Neural cell (in vitro differentiated cells): ENCODE data around the gene SRC. TPM values are rescaled to one million over a fixed set of nuclear protein-coding genes. Genes with fewer than 3 reads are reported as not detected.

Experiments used
- H2AFZ ChIP-seq: fragments of 200-600, 300-800 bp; sonication (generic), shearing (Covaris generic); 2 replicates; pipeline ENCODE4 v1.6.0; 2014; ENCODE audit warnings: low read depth, mild to moderate bottlenecking, antibody characterized with exemption, low read length, moderate library complexity
- H3F3A ChIP-seq: fragments of 200-600 bp; shearing (Covaris generic); 2 replicates; pipeline ENCODE4 v1.6.1; 2016; ENCODE audit warnings: mild to moderate bottlenecking, moderate library complexity, mixed read lengths, antibody characterized with exemption, low read length; ENCODE audit not compliant: insufficient read depth, poor library complexity, severe bottlenecking
- H3K27ac ChIP-seq: fragments of 200-600, 300-800 bp; sonication (generic), shearing (Covaris generic); 2 replicates; pipeline ENCODE4 v1.5.1; 2014; ENCODE audit warnings: mild to moderate bottlenecking, low read length, moderate library complexity
- H3K27me3 ChIP-seq: fragments of 300-800, 200-600 bp; sonication (generic), shearing (Covaris generic); 2 replicates; pipeline ENCODE4 v1.6.0; 2014; ENCODE audit warnings: mild to moderate bottlenecking, low read depth, low read length, moderate library complexity; ENCODE audit not compliant: insufficient read depth
- H3K36me3 ChIP-seq: fragments of 300-800, 200-600 bp; sonication (generic), shearing (Covaris generic); 2 replicates; pipeline ENCODE4 v1.5.1; 2014; ENCODE audit warnings: mild to moderate bottlenecking, antibody characterized with exemption, low read length, moderate library complexity; ENCODE audit not compliant: insufficient read depth
- H3K4me2 ChIP-seq: fragments of 300-800, 200-600 bp; sonication (generic), shearing (Covaris generic); 2 replicates; pipeline ENCODE4 v1.6.0; 2014; ENCODE audit warnings: mild to moderate bottlenecking, low read length
- H3K4me3 ChIP-seq: fragments of 300-800, 200-600 bp; sonication (generic), shearing (Covaris generic); 2 replicates; pipeline ENCODE4 v1.5.1; 2014; ENCODE audit warnings: mild to moderate bottlenecking, low read length, moderate library complexity
- H3K79me2 ChIP-seq: fragments of 200-600 bp; shearing (Covaris generic); replicated peaks from 2 replicates; pipeline ENCODE4 v1.6.0; 2014; ENCODE audit warnings: mild to moderate bottlenecking, low read length, moderate library complexity; ENCODE audit not compliant: insufficient read depth
- H3K9ac ChIP-seq: fragments of 300-800, 200-600 bp; sonication (generic), shearing (Covaris generic); 2 replicates; pipeline ENCODE4 v1.6.1; 2016; ENCODE audit warnings: mild to moderate bottlenecking, low read length, mixed read lengths
- H3K9me2 ChIP-seq: fragments of 200-600 bp; shearing (Covaris generic); 2 replicates; pipeline ENCODE4 v1.6.1; 2016; ENCODE audit warnings: mild to moderate bottlenecking, low read length, mixed read lengths; ENCODE audit not compliant: insufficient read depth
- H3K9me3 ChIP-seq: fragments of 200-600, 300-800 bp; sonication (generic), shearing (Covaris generic); 2 replicates; pipeline ENCODE4 v1.6.1; 2016; ENCODE audit warnings: mild to moderate bottlenecking, mixed run types, low read length, moderate library complexity, mixed read lengths
- H4K20me1 ChIP-seq: fragments of 200-600 bp; shearing (Covaris generic); 2 replicates; pipeline ENCODE4 v1.6.1; 2016; ENCODE audit warnings: mild to moderate bottlenecking, mixed run types; ENCODE audit not compliant: insufficient read depth
- CTCF ChIP-seq: fragments of 450-650 bp; IDR thresholded peaks from 2 replicates; pipeline ENCODE4 v1.5.1; 2014; ENCODE audit warnings: antibody characterized with exemption, mild to moderate bottlenecking, moderate library complexity; ENCODE audit not compliant: poor library complexity, severe bottlenecking
- EP300 ChIP-seq: fragments of 450-650 bp; conservative IDR thresholded peaks from 2 replicates; pipeline ENCODE4 v1.6.1; 2014; ENCODE audit warnings: antibody characterized with exemption, mild to moderate bottlenecking, moderate library complexity; ENCODE audit not compliant: poor library complexity, severe bottlenecking
- EZH2 ChIP-seq: fragments of 200-600, 300-800 bp; shearing (Covaris generic), sonication (generic); IDR thresholded peaks from 2 replicates; pipeline ENCODE4 v1.6.1; 2014; ENCODE audit warnings: antibody characterized with exemption, low read length, borderline replicate concordance, mild to moderate bottlenecking; ENCODE audit not compliant: insufficient read depth, poor library complexity, severe bottlenecking
- MXI1 ChIP-seq: fragments of 450-650 bp; conservative IDR thresholded peaks from 2 replicates; pipeline ENCODE4 v1.6.1; 2014; ENCODE audit warnings: antibody characterized with exemption, mild to moderate bottlenecking; ENCODE audit not compliant: poor library complexity, severe bottlenecking
- POLR2AphosphoS5 ChIP-seq: IDR thresholded peaks from 2 replicates; pipeline ENCODE4 v1.6.1; 2012
- RAD21 ChIP-seq: fragments of 450-650 bp; conservative IDR thresholded peaks from 2 replicates; pipeline ENCODE4 v1.6.1; 2014; ENCODE audit warnings: antibody characterized with exemption, mild to moderate bottlenecking, moderate library complexity
- REST ChIP-seq: IDR thresholded peaks from 2 replicates; pipeline ENCODE4 v1.6.1; 2012; ENCODE audit warnings: borderline replicate concordance
- SMC3 ChIP-seq: fragments of 450-650 bp; conservative IDR thresholded peaks from 2 replicates; pipeline ENCODE4 v1.6.1; 2014; ENCODE audit warnings: antibody characterized with exemption, mild to moderate bottlenecking, moderate library complexity; ENCODE audit not compliant: poor library complexity
- TAF1 ChIP-seq: IDR thresholded peaks from 2 replicates; pipeline ENCODE4 v1.6.1; 2012; ENCODE audit warnings: low read depth
- polyA plus RNA-seq: library from polyadenylated mRNA; depleted of rRNA; stranded (reverse); fragments of >200 nt; gene quantifications from 2 replicates; pipeline ENCODE4 v1.2.3, GENCODE V29; 2014

The SRC gene
- polyA plus RNA-seq, 1 donor from 2014 or later = 39.0 TPM

- Histone ChIP-seq H2AFZ (no peak overlapping the region), H3K4me2 (no peak overlapping the region), H3K27me3 (no peaks in the 10 kb centered on the region), H3K36me3 (no peaks in the 10 kb centered on the region), H3K9ac (no peak overlapping the region), H3K79me2 (peaks cover 83% of the 10 kb centered on the region), H3K9me3 (no peaks in the 10 kb centered on the region), H4K20me1 (peaks cover under 1% of the 10 kb centered on the region), H3F3A (no peaks in the 10 kb centered on the region), H3K9me2 (no peaks in the 10 kb centered on the region), H3K27ac (no peak overlapping the region), H3K4me3 (no peak overlapping the region)
- TF ChIP-seq EZH2 (no peak), EP300 (no peak), CTCF (no peak), TAF1 (no peak), POLR2AphosphoS5 (no peak)
These were observed 6.7 kb downstream of the SRC start for GRCh38 chr20:37352608-37352980.

GRCh38 chr20:37353285-37353849, 7.4 kb downstream of the SRC start:
- H2AFZ ChIP-seq = no peak overlapping the region
- no peaks in the 10 kb centered on the region for H3K9me3 ChIP-seq
- H3K36me3 ChIP-seq = no peaks in the 10 kb centered on the region
- H3K9me2 ChIP-seq = no peaks in the 10 kb centered on the region
- no peaks in the 10 kb centered on the region for H3F3A ChIP-seq
- H3K27me3 ChIP-seq = no peaks in the 10 kb centered on the region
- H3K79me2 ChIP-seq = peaks cover 75% of the 10 kb centered on the region
- H4K20me1 ChIP-seq = peaks cover 3% of the 10 kb centered on the region
- no peak for TF ChIP-seq MXI1
- TF ChIP-seq RAD21 = no peak
- no peak for TF ChIP-seq POLR2AphosphoS5
- no peak for TF ChIP-seq EP300
- TF ChIP-seq TAF1 = no peak
- no peak for TF ChIP-seq CTCF
- no peak for TF ChIP-seq SMC3
- TF ChIP-seq REST = no peak
- TF ChIP-seq EZH2 = no peak
- no peak overlapping the region for H3K4me3 ChIP-seq
- no peak overlapping the region for H3K4me2 ChIP-seq
- H3K9ac ChIP-seq = no peak overlapping the region
- H3K27ac ChIP-seq = no peak overlapping the region
